Endodermal cell (in vitro differentiated cells): ENCODE measurements around the gene HOXB4. TPM values are rescaled to one million over a fixed set of nuclear protein-coding genes. Genes with fewer than 3 reads are reported as not detected.
A peak's percentile ranks its signal among the peaks of the same experiment; 100 is the strongest.

ENCODE experiments used
- DNase-seq: peaks from one replicate; pipeline ENCODE4 v3.0.0-alpha.2; 2017
- H3K27ac ChIP-seq: 2 replicates; pipeline ENCODE4 v1.5.1; 2013; ENCODE audit warnings: mild to moderate bottlenecking, low read depth, low read length, moderate library complexity
- H3K27me3 ChIP-seq: 2 replicates; pipeline ENCODE4 v1.6.1; 2013; ENCODE audit warnings: mild to moderate bottlenecking, low read length, moderate library complexity; ENCODE audit not compliant: insufficient read depth, control insufficient read depth, poor library complexity, severe bottlenecking
- H3K36me3 ChIP-seq: 2 replicates; pipeline ENCODE4 v1.7.0; 2013; ENCODE audit warnings: mild to moderate bottlenecking, low read length, moderate library complexity; ENCODE audit not compliant: control insufficient read depth, insufficient read depth
- H3K4me1 ChIP-seq: one replicate; pipeline ENCODE4 v1.7.0; 2013; ENCODE audit warnings: low read length; ENCODE audit not compliant: control insufficient read depth, insufficient read depth
- H3K4me3 ChIP-seq: 2 replicates; pipeline ENCODE4 v1.5.1; 2013; ENCODE audit warnings: mild to moderate bottlenecking, low read length, moderate library complexity
- H3K9ac ChIP-seq: 2 replicates; pipeline ENCODE4 v1.6.1; 2013; ENCODE audit warnings: mild to moderate bottlenecking, low read length, moderate library complexity; ENCODE audit not compliant: poor library complexity, severe bottlenecking; ENCODE audit errors: extremely low read depth
- H3K9me3 ChIP-seq: 2 replicates; pipeline ENCODE4 v1.6.1; 2013; ENCODE audit warnings: mild to moderate bottlenecking, low read length, moderate library complexity; ENCODE audit not compliant: control insufficient read depth
- H3K27ac Mint-ChIP-seq: 2 replicates; pipeline ENCODE4 v1.8.0; 2020; ENCODE audit warnings: mixed read lengths
- H3K27me3 Mint-ChIP-seq: 2 replicates; pipeline ENCODE4 v1.8.0; 2021; ENCODE audit warnings: mild to moderate bottlenecking, mixed read lengths; ENCODE audit not compliant: insufficient read depth
- H3K36me3 Mint-ChIP-seq: 2 replicates; pipeline ENCODE4 v1.8.0; 2020; ENCODE audit warnings: low read depth, mixed read lengths
- H3K4me1 Mint-ChIP-seq: 2 replicates; pipeline ENCODE4 v1.8.0; 2020; ENCODE audit warnings: mixed read lengths
- H3K4me3 Mint-ChIP-seq: 2 replicates; pipeline ENCODE4 v1.8.0; 2020; ENCODE audit warnings: mild to moderate bottlenecking, moderate library complexity, mixed read lengths
- H3K9me3 Mint-ChIP-seq: 2 replicates; pipeline ENCODE4 v1.8.0; 2020; ENCODE audit warnings: mild to moderate bottlenecking, mixed read lengths
- CTCF ChIP-seq: fragments of 200-600 bp; sonication (generic); conservative IDR thresholded peaks from 2 replicates; pipeline ENCODE4 v1.5.0; 2021; ENCODE audit warnings: antibody characterized with exemption, mild to moderate bottlenecking
- WGBS, 2 experiments: methylation state at CpG; one replicate each; pipeline versions ENCODE4 v1.1.5 to v1.1.7; 2013; ENCODE audit warnings: missing lambda C conversion rate in 2 of 2, mixed read lengths in 1 of 2; ENCODE audit not compliant: insufficient coverage in 1 of 2, insufficient read length in 1 of 2; 5-methylcytosine and 5-hydroxymethylcytosine counted together
- total RNA-seq, 2 donors: library from RNA; stranded (reverse); fragmentation: NEBNext Ultra II Directional in 1 of 2; extraction: Animal tissue kit (Norgen Biotek cat#: 25700) in 1 of 2; gene quantifications; 2 replicates in 1 of 2; 3 replicates in 1 of 2; pipeline ENCODE4 v1.2.1, GENCODE V29; 2021

The HOXB4 gene
- total RNA-seq, 2 donors from 2014 or later: not detected

DNA sequence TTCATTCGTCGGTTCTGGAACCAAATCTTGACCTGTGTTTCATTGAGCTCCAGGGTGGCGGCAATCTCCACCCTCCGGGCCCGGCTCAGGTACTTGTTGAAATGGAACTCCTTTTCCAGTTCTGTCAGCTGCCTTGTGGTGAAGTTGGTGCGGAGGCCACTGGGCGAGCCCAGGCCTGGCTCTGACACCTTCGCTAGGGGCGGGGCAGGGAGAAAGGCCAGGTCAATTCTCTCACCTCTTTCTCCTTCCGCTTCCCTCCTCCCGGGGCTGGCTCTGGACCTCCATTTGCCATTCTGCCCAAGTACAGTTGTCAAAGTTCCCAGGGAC is 48.5 kb downstream of the HOXB4 start:
- Histone ChIP-seq H3K9ac (no peak overlapping the region), H3K27ac (no peak overlapping the region), H3K4me1 (no peaks in the 10 kb centered on the region), H3K36me3 (no peaks in the 10 kb centered on the region), H3K4me3 (no peak overlapping the region), H3K27me3 (peaks cover 88% of the 10 kb centered on the region), H3K9me3 (no peaks in the 10 kb centered on the region)
- H3K9me3 Mint-ChIP-seq: no peaks in the 10 kb centered on the region
- 40 to 88% methylated on average over 1 to 11 of the region's 11 CpGs for WGBS, 2 experiments
- TF ChIP-seq CTCF: no peak
- H3K4me1 Mint-ChIP-seq: peaks cover 18% of the 10 kb centered on the region
- DNase-seq: peak; percentile 85
- no peaks in the 10 kb centered on the region for H3K36me3 Mint-ChIP-seq
- no peak overlapping the region for H3K4me3 Mint-ChIP-seq
- H3K27ac Mint-ChIP-seq: no peak overlapping the region
- peaks cover 100% of the 10 kb centered on the region for H3K27me3 Mint-ChIP-seq

GRCh38 chr17:48528936-48529682 is 49.0 kb downstream of the HOXB4 start:
- WGBS, 2 experiments: 79 to 84% methylated on average over 6 to 11 of the region's 11 CpGs
- peaks cover 100% of the 10 kb centered on the region for H3K27me3 Mint-ChIP-seq
- no peak overlapping the region for H3K4me3 ChIP-seq
- peaks cover 91% of the 10 kb centered on the region for H3K27me3 ChIP-seq
- H3K9ac ChIP-seq: no peak overlapping the region
- no peaks in the 10 kb centered on the region for H3K9me3 ChIP-seq
- TF ChIP-seq CTCF: no peak
- H3K4me3 Mint-ChIP-seq: no peak overlapping the region
- H3K36me3 Mint-ChIP-seq: no peaks in the 10 kb centered on the region
- no peaks in the 10 kb centered on the region for H3K36me3 ChIP-seq
- no peaks in the 10 kb centered on the region for H3K4me1 ChIP-seq
- H3K27ac Mint-ChIP-seq: no peak overlapping the region
- no peaks in the 10 kb centered on the region for H3K9me3 Mint-ChIP-seq
- H3K4me1 Mint-ChIP-seq: peaks cover 18% of the 10 kb centered on the region
- H3K27ac ChIP-seq: no peak overlapping the region
- no peak for DNase-seq

DNA sequence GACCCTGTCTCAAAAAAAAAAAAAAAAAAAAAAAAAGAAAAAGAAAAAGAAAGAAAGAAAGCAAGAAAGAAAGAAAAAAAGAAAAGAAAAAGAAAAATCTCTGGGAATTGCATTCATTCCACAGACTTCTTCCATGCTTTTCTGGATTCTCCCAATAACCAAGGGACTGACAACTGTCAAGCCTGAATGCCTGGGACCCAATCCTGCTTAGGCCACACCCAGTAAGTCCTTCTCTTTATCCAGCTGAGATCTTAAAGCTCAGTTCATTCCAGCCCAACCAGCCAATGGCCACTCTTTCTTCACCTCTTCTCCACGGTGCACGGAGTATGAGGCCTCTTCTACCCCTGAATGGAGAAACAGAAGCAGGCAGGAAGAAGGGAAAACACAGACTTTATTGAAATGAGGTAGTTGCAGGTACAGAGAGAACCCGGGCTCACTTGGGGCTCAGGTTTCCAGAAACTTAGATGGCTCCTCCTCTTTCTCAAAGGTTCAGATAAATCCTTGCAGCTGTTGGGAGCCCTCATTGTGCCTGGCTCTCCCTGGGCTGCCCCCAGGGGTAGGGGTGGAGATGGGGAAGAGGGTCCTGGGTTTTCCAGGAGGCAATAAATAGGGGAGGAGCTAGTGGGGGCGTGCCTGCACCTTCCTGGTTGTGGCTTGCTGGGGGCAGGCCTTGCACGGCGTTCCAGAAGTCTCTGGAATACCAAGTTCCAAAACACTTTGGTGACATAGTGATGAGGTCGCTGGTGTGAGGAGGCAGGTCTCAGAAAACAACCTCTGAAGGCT is 49.8 kb downstream of the HOXB4 start:
- peaks cover 18% of the 10 kb centered on the region for H3K4me1 Mint-ChIP-seq
- TF ChIP-seq CTCF: no peak
- no peak overlapping the region for H3K4me3 Mint-ChIP-seq
- Histone ChIP-seq H3K27ac (no peak overlapping the region), H3K9me3 (no peaks in the 10 kb centered on the region), H3K36me3 (no peaks in the 10 kb centered on the region), H3K4me1 (no peaks in the 10 kb centered on the region), H3K27me3 (peaks cover 95% of the 10 kb centered on the region), H3K4me3 (no peak overlapping the region), H3K9ac (no peak overlapping the region)
- H3K36me3 Mint-ChIP-seq: no peaks in the 10 kb centered on the region
- H3K27ac Mint-ChIP-seq: no peak overlapping the region
- WGBS, 2 experiments: 46 to 57% methylated on average over 1 to 7 of the region's 7 CpGs
- H3K27me3 Mint-ChIP-seq: peaks cover 100% of the 10 kb centered on the region
- peak; percentile 74 for DNase-seq
- no peaks in the 10 kb centered on the region for H3K9me3 Mint-ChIP-seq
